Measurements from ENCODE around the gene CREG2.

The CREG2 gene

GRCh38 chr2:101340141-101340551, 47.2 kb downstream of the CREG2 start:
- Histone ChIP-seq H3K4ac (ENCODE audit: low read depth in 1 of 2, low read length in 2 of 2) (no peak overlapping the region), H2BK120ac (ENCODE audit: low read depth, low read length) (no peak overlapping the region), H4K91ac (ENCODE audit: low read length) (no peak overlapping the region), H3K36me3 (ENCODE audit: control insufficient read depth in 1 of 2, insufficient read depth in 2 of 2, low read depth in 1 of 2, low read length in 2 of 2) (no peaks in the 10 kb centered on the region), H3K27ac (ENCODE audit: low read length, poor library complexity, severe bottlenecking) (no peak overlapping the region), H3K4me3 (ENCODE audit: insufficient read depth in 1 of 2, low read depth in 1 of 2, low read length in 2 of 2) (no peak overlapping the region), H3K23ac (ENCODE audit: low read length in 2 of 2) (no peak overlapping the region), H3K9ac (ENCODE audit: low read length) (no peak overlapping the region), H2AK5ac (ENCODE audit: low read length, severe bottlenecking) (no peak overlapping the region), H2BK15ac (ENCODE audit: low read depth, poor library complexity, severe bottlenecking) (no peak overlapping the region), H3K4me2 (ENCODE audit: low read length, poor library complexity, severe bottlenecking) (no peak overlapping the region), H3K18ac (ENCODE audit: low read depth in 1 of 2, low read length in 2 of 2) (no peak overlapping the region), H3K14ac (ENCODE audit: low read length in 2 of 2) (no peak overlapping the region), H2AFZ (ENCODE audit: low read depth, low read length) (no peak overlapping the region), H4K8ac (ENCODE audit: low read length) (no peak overlapping the region), H2BK5ac (ENCODE audit: low read depth, low read length, poor library complexity, severe bottlenecking) (no peak overlapping the region), H3K4me1 (ENCODE audit: control insufficient read depth, insufficient read depth, low read depth, low read length) (no peaks in the 10 kb centered on the region), H2BK12ac (ENCODE audit: low read length in 2 of 2) (no peak overlapping the region), H3K9me3 (ENCODE audit: control insufficient read depth, low read length) (no peaks in the 10 kb centered on the region), H3K79me1 (replicated peaks; ENCODE audit: low read length, poor library complexity, severe bottlenecking) (no peaks in the 10 kb centered on the region), H3K27me3 (ENCODE audit: control insufficient read depth in 1 of 2, insufficient read depth in 1 of 2, low read length in 2 of 2) (no peaks in the 10 kb centered on the region)
- DNase-seq: peak; percentile 22
- WGBS: 97% methylated on average over 1 of the region's 1 CpG

- H3K4me2 ChIP-seq (ENCODE audit: low read length, poor library complexity, severe bottlenecking): no peak overlapping the region
- DNase-seq: no peak
Measured at GRCh38 chr2:101339266-101339880, 47.9 kb downstream of the CREG2 start.

GRCh38 chr2:101337877-101338276, 49.4 kb downstream of the CREG2 start:
- Histone ChIP-seq H4K91ac (ENCODE audit: low read length) (no peak overlapping the region), H2BK15ac (ENCODE audit: low read depth, poor library complexity, severe bottlenecking) (no peak overlapping the region), H3K36me3 (ENCODE audit: control insufficient read depth in 1 of 2, insufficient read depth in 2 of 2, low read depth in 1 of 2, low read length in 2 of 2) (no peaks in the 10 kb centered on the region), H2AFZ (ENCODE audit: low read depth, low read length) (no peak overlapping the region), H3K27me3 (ENCODE audit: control insufficient read depth in 1 of 2, insufficient read depth in 1 of 2, low read length in 2 of 2) (no peaks in the 10 kb centered on the region), H3K4ac (ENCODE audit: low read depth in 1 of 2, low read length in 2 of 2) (no peak overlapping the region), H3K4me1 (ENCODE audit: control insufficient read depth, insufficient read depth, low read depth, low read length) (no peaks in the 10 kb centered on the region), H3K4me3 (ENCODE audit: insufficient read depth in 1 of 2, low read depth in 1 of 2, low read length in 2 of 2) (no peak overlapping the region), H3K27ac (ENCODE audit: low read length, poor library complexity, severe bottlenecking) (no peak overlapping the region), H3K4me2 (ENCODE audit: low read length, poor library complexity, severe bottlenecking) (no peak overlapping the region), H2BK120ac (ENCODE audit: low read depth, low read length) (no peak overlapping the region), H3K23ac (ENCODE audit: low read length in 2 of 2) (no peak overlapping the region), H3K14ac (ENCODE audit: low read length in 2 of 2) (no peak overlapping the region), H4K8ac (ENCODE audit: low read length) (no peak overlapping the region), H2AK5ac (ENCODE audit: low read length, severe bottlenecking) (no peak overlapping the region), H3K9ac (ENCODE audit: low read length) (no peak overlapping the region), H2BK5ac (ENCODE audit: low read depth, low read length, poor library complexity, severe bottlenecking) (no peak overlapping the region), H3K79me1 (replicated peaks; ENCODE audit: low read length, poor library complexity, severe bottlenecking) (no peaks in the 10 kb centered on the region), H2BK12ac (ENCODE audit: low read length in 2 of 2) (no peak overlapping the region), H3K9me3 (ENCODE audit: control insufficient read depth, low read length) (no peaks in the 10 kb centered on the region), H3K18ac (ENCODE audit: low read depth in 1 of 2, low read length in 2 of 2) (no peak overlapping the region)
- WGBS: no CpG with 5 or more reads among the region's 2 CpGs
- peak; percentile 15 for DNase-seq

More at GRCh38 chr2:101339266-101339880, 47.9 kb downstream of the CREG2 start:
- Histone ChIP-seq H3K36me3 (ENCODE audit: control insufficient read depth in 1 of 2, insufficient read depth in 2 of 2, low read depth in 1 of 2, low read length in 2 of 2) (no peaks in the 10 kb centered on the region), H3K9ac (ENCODE audit: low read length) (no peak overlapping the region), H4K91ac (ENCODE audit: low read length) (no peak overlapping the region), H2BK5ac (ENCODE audit: low read depth, low read length, poor library complexity, severe bottlenecking) (no peak overlapping the region), H2BK12ac (ENCODE audit: low read length in 2 of 2) (no peak overlapping the region), H3K4ac (ENCODE audit: low read depth in 1 of 2, low read length in 2 of 2) (no peak overlapping the region), H3K27ac (ENCODE audit: low read length, poor library complexity, severe bottlenecking) (no peak overlapping the region), H3K23ac (ENCODE audit: low read length in 2 of 2) (no peak overlapping the region), H2BK120ac (ENCODE audit: low read depth, low read length) (no peak overlapping the region), H2AK5ac (ENCODE audit: low read length, severe bottlenecking) (no peak overlapping the region), H3K9me3 (ENCODE audit: control insufficient read depth, low read length) (no peaks in the 10 kb centered on the region), H2AFZ (ENCODE audit: low read depth, low read length) (no peak overlapping the region), H3K18ac (ENCODE audit: low read depth in 1 of 2, low read length in 2 of 2) (no peak overlapping the region), H2BK15ac (ENCODE audit: low read depth, poor library complexity, severe bottlenecking) (no peak overlapping the region), H3K4me1 (ENCODE audit: control insufficient read depth, insufficient read depth, low read depth, low read length) (no peaks in the 10 kb centered on the region), H3K4me3 (ENCODE audit: insufficient read depth in 1 of 2, low read depth in 1 of 2, low read length in 2 of 2) (no peak overlapping the region), H4K8ac (ENCODE audit: low read length) (no peak overlapping the region), H3K14ac (ENCODE audit: low read length in 2 of 2) (no peak overlapping the region), H3K27me3 (ENCODE audit: control insufficient read depth in 1 of 2, insufficient read depth in 1 of 2, low read length in 2 of 2) (no peaks in the 10 kb centered on the region), H3K79me1 (replicated peaks; ENCODE audit: low read length, poor library complexity, severe bottlenecking) (no peaks in the 10 kb centered on the region)
- WGBS: 46% methylated on average over 2 of the region's 4 CpGs

- Histone ChIP-seq H2AK5ac (ENCODE audit: low read length, severe bottlenecking) (no peak overlapping the region), H3K18ac (ENCODE audit: low read depth in 1 of 2, low read length in 2 of 2) (no peak overlapping the region)
- WGBS: 74% methylated on average over 5 of the region's 5 CpGs
Measured at GRCh38 chr2:101332885-101333766, 54.2 kb downstream of the CREG2 start.

More at GRCh38 chr2:101332885-101333766, 54.2 kb downstream of the CREG2 start:
- no peak overlapping the region for H3K23ac ChIP-seq (ENCODE audit: low read length in 2 of 2)
- H4K91ac ChIP-seq (ENCODE audit: low read length): no peak overlapping the region
- no peaks in the 10 kb centered on the region for H3K36me3 ChIP-seq (ENCODE audit: control insufficient read depth in 1 of 2, insufficient read depth in 2 of 2, low read depth in 1 of 2, low read length in 2 of 2)
- H2AFZ ChIP-seq (ENCODE audit: low read depth, low read length): no peak overlapping the region
- H2BK15ac ChIP-seq (ENCODE audit: low read depth, poor library complexity, severe bottlenecking): no peak overlapping the region
- H3K27me3 ChIP-seq (ENCODE audit: control insufficient read depth in 1 of 2, insufficient read depth in 1 of 2, low read length in 2 of 2): no peaks in the 10 kb centered on the region
- H3K27ac ChIP-seq (ENCODE audit: low read length, poor library complexity, severe bottlenecking): no peak overlapping the region
- no peak overlapping the region for H4K8ac ChIP-seq (ENCODE audit: low read length)
- H3K9me3 ChIP-seq (ENCODE audit: control insufficient read depth, low read length): no peaks in the 10 kb centered on the region
- H2BK120ac ChIP-seq (ENCODE audit: low read depth, low read length): no peak overlapping the region
- H3K4ac ChIP-seq (ENCODE audit: low read depth in 1 of 2, low read length in 2 of 2): no peak overlapping the region
- no peak overlapping the region for H3K4me2 ChIP-seq (ENCODE audit: low read length, poor library complexity, severe bottlenecking)
- no peak overlapping the region for H2BK5ac ChIP-seq (ENCODE audit: low read depth, low read length, poor library complexity, severe bottlenecking)
- no peaks in the 10 kb centered on the region for H3K79me1 ChIP-seq (replicated peaks; ENCODE audit: low read length, poor library complexity, severe bottlenecking)
- no peak overlapping the region for H2BK12ac ChIP-seq (ENCODE audit: low read length in 2 of 2)
- H3K9ac ChIP-seq (ENCODE audit: low read length): no peak overlapping the region
- H3K4me1 ChIP-seq (ENCODE audit: control insufficient read depth, insufficient read depth, low read depth, low read length): peaks cover 2% of the 10 kb centered on the region
- DNase-seq: no peak
- no peak overlapping the region for H3K4me3 ChIP-seq (ENCODE audit: insufficient read depth in 1 of 2, low read depth in 1 of 2, low read length in 2 of 2)
- H3K14ac ChIP-seq (ENCODE audit: low read length in 2 of 2): no peak overlapping the region
